GM12892 (cell line): ENCODE measurements around the gene ARHGAP21.

Experiments
- POLR2A ChIP-seq: IDR thresholded peaks from 2 replicates; pipeline ENCODE4 v1.6.1; 2011; ENCODE audit warnings: low read depth, low read length, control low read depth
- POLR2AphosphoS5 ChIP-seq: IDR thresholded peaks from 2 replicates; pipeline ENCODE4 v1.6.1; 2011; ENCODE audit warnings: low read depth, low read length, control low read depth

GRCh38 chr10:24731942-24732341 lies 8.3 kb upstream of the ARHGAP21 start:
- TF ChIP-seq POLR2A: no peak
- no peak for TF ChIP-seq POLR2AphosphoS5
